Stimulated activated naive CD8-positive, alpha-beta T cell treated with anti-CD3 and anti-CD28 coated beads, Interleukin-15, Interleukin-2, amounts not matched to agents 100 U/mL and 50 U/mL, for 24 hours (primary cell): ENCODE results near the gene RNF38.
A peak's percentile ranks its signal among the peaks of the same experiment; 100 is the strongest.
"Not testable (repeated sequence)": the region's sequence is repeated elsewhere in the genome, so short reads cannot be mapped to it uniquely, and the experiment has no call there.

Experiments used
- ATAC-seq: fragments of 150-1000 bp; cut with Tn5 transposase; one replicate; pipeline ENCODE4 v1.10.0; 2021
- DNase-seq: peaks from one replicate; pipeline ENCODE4 v3.0.0; 2021

The RNF38 gene

DNA sequence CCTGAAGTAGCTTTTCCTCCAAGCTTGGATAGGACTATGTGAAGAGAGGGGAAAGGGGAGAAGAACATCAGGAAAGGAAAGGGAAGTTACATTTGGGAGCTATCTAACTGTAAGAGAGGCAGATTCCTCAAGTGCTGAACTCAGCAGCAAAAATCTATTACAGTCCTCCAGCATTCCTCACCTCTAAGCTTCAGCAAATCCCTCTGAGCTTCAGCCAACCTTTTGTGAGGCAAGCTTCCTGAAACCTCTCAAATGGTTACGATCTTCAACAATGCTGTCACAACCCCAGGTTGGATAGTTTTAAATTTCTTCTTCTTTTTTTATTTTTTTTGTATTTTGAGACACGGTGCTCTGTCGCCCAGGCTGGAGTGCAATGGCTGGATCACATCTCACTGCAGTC, 2.5 kb upstream of the RNF38 start:
- no peak for DNase-seq
- ATAC-seq: no peak

DNA sequence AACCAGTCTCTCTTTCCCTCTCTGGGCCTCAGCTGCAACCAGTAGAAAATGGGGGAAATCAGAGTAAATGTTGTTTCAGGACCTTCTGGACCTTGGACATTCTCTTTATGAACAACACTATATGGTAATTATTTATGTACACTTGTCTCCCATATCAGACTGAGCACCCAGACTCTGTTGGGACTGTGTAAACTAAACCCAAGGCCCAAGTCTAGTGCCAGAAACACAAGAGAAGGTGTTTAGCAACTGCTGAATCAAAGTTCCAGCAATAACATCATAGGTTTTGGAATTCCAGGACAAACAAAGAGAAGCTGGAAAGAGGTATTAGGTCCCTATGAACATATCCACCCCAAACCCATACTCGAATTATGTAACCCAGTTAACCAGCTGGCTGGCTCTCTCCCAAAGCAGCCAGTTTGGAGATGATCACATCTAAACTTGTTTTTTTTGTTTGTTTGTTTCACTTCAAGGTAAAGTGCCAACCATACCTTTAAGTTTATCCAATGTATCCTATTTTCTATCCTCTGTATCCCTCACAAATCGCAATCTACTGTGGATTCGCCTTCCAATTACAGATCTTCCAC, 1.9 kb upstream of the RNF38 start:
- DNase-seq (no peak), ATAC-seq (no peak)

DNA sequence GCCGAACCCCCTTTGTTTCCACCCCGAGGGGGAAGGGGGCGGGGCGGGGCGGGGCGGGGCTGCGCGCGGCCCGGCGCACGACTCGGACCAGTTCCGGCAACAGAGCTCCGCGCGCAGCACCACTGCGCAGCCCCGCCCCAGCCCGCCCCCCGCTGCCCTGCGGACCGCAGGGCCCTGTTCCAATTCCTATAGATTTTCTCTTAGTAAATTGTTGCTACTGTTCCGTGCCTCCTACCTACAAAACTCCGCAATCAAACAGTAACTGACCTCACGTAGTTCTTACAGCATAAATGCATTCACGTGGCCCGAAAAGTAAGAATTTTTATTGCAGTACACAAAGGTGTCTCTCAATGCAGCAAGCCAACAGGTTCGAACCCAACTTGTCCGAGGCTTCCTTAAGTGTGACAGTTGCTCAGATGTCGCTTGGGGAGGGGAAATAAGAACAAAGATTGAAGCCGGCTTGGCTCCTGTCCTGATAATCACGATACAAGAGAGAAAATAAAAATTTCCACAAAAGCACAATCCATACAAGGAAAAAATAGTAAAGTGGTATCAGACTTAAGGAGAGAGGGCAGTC, 1.2 kb upstream of the RNF38 start:
- DNase-seq: no peak
- ATAC-seq: peak; percentile 75

DNA sequence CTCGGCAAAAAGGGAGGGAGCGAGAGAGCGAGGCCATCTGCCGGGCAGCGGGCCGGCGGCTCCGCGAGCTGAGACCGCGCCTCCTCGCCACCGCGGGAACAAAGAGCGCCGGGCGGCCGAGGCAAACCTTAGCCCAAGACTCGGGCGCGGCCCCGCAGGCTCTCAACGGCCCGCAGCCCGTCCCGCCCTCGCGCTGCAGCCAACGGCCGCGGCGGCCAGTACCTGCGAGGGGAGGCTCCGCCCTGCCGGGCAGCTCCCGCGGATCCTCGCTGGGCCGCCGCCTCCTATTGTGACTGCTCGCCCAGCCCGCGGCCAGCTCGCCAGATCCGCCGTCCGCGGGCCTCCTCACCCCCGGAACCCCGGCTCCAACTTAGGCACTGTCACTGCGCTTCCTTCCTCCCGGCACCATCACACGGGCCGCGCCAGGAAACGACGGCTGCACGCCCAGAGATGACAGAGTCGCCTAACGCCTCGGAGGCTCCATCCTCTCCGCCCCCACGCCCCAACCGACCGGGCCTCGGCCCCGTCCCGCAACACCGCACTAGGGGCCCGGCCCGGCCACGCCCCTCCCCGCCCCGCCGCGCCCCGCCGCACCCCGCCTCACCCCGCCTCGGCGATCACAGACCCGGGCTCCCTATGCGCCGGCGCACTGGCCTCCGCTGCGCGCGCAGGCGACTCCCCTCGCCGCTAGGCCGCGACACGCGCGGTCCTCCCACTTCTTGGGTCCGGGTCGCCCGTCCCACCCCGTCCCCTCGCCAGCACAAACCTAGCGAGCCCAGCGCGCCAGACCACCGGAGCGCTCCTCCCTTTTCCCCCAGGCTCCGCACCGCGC, 479 bp upstream of the RNF38 start:
- peak; percentile 95 for DNase-seq
- ATAC-seq: peak; percentile 82

GRCh38 chr9:36398745-36399144, 1.3 kb downstream of the RNF38 start:
- ATAC-seq (no peak), DNase-seq (no peak)

- no peak for DNase-seq
- ATAC-seq: no peak
Observed at GRCh38 chr9:36396985-36397384, 3.1 kb downstream of the RNF38 start.

DNA sequence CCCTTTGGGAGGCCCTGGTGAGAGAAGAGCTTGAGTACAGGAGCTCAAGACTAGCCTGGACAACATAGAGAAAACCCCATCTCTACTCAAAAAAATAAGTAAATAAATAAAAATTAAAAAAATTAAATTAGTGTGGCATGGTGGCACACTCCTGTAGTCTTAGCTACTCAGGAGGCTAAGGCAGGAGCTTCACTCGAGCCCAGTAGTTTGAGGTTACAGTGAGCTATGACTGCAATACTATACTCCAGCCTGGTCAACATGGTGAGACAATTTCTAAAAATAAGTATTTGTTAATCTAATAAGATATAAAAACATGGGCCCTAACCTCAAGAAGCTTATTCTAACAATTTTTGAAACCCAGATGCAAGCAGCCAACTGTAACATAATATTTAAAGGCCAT, 7.6 kb downstream of the RNF38 start:
- DNase-seq (no peak), ATAC-seq (no peak)

GRCh38 chr9:36389590-36389989, 10.5 kb downstream of the RNF38 start:
- ATAC-seq (no peak), DNase-seq (no peak)

DNA sequence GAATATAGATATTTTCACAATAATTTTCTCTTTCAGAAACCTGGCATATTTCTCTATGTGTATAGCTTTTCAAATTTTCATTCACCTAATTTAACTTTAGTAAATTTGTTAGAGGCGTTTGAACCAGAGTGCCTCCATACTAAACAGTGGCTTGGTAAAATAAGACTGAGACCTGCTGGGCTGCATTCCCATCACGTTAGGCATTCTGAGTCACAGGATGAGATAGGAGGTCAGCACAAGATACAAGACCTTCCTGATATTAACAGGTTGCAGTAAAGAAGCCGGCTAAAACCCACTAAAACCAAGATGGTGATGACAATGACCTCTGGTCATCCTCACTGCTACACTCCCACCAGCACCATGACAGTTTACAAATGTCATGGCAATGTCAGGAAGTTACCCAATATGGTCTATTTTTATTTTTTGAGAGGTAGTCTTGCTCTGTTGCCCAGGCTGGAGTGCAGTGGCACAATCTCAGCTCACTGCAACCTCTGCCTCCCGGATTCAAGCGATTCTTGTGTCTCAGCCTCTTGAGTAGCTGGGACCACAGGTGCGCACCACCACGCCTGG, 13.6 kb downstream of the RNF38 start:
- DNase-seq, ATAC-seq: not testable (repeated sequence)

GRCh38 chr9:36382484-36382883, 17.6 kb downstream of the RNF38 start:
- ATAC-seq: no peak
- no peak for DNase-seq

- ATAC-seq (no peak), DNase-seq (no peak)
Observed at GRCh38 chr9:36364577-36364976, 35.5 kb downstream of the RNF38 start.

GRCh38 chr9:36363448-36363847, 36.6 kb downstream of the RNF38 start:
- ATAC-seq: no peak
- no peak for DNase-seq

DNA sequence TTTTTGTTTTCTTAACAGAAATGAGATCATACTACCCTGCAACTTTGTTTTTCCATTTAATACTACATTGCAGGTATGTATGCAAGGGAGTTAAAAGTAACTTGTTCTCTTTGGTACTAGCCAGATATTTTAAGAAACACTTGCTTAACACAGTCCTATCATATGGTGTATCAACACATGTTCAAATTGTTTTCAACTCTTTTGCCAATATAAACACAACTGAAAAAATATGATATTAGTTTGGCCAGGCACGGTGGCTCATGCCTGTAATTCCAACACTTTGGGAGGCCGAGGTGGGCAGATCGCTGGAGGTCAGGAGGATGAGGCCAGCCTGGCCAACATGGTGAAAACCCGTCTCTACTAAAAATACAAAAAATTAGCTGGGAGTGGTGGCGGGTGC, 41.6 kb downstream of the RNF38 start:
- ATAC-seq: no peak

DNA sequence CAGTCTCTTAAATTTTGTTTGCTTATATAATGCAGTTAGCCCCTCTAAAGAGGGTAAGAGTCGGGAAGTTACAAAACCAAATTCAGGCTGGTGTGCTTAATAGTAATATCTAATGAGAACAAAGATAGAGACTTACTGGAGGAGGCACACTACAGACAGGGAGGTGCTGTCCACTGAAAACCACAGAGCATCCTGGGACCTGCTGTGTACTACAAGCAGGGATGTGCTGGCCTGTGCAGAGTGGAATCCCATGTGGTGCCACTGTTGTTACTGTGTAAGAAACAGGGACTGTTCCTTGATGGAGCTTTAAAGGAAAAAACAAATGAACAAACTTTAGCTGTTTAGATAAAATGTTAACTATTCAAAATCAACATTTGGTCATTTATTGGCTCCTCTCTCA, 42.4 kb downstream of the RNF38 start:
- ATAC-seq (no peak), DNase-seq (no peak)

More for the DNA sequence above, 41.6 kb downstream of the RNF38 start:
- no peak for DNase-seq

- ATAC-seq (no peak), DNase-seq (no peak)
Observed at GRCh38 chr9:36346569-36346968, 53.5 kb downstream of the RNF38 start.

DNA sequence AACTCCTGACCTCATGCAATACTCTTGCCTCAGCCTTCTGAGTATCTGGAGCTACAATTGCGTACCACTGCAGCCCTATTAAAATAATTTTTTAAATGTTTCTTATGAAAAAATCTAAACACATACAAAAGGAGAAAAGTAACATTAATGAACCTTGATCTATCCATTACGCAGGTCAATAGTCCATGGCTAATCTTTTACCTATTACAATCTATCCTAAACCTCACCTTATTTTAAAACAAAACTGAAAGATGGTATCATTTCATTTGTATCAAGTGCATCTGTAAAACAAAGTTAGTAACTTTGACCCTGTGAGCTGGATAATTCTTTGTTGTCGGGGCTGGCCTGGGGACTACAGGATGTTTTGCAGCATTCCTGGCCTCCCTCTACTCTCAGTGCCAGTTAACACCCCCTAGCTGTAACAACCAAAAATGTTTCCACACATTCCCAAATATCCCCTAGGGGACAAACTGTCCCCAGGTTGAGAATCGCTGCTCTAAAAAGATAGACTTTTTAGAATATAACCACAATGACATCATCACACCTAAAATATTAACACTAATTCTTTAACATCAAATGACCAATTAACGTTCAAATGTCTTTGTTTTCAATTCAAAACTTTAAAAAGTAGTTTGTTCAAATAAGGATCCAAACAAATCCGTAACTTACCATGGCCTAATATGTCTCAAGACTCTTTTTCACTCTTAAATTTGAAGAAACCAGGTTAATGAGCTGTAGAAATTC, 54.8 kb downstream of the RNF38 start:
- DNase-seq: no peak
- ATAC-seq: no peak

- DNase-seq: no peak
- ATAC-seq: peak; percentile 91
Observed at GRCh38 chr9:36341936-36342577, 58.0 kb downstream of the RNF38 start.

GRCh38 chr9:36337865-36338264, 62.2 kb downstream of the RNF38 start:
- no peak for ATAC-seq
- DNase-seq: no peak

GRCh38 chr9:36337002-36337401, 63.1 kb downstream of the RNF38 start:
- ATAC-seq (no peak), DNase-seq (no peak)

GRCh38 chr9:36336131-36336907, 63.8 kb downstream of the RNF38 start:
- DNase-seq (no peak), ATAC-seq (no peak)

GRCh38 chr9:36332006-36332405, 68.1 kb downstream of the RNF38 start:
- DNase-seq (no peak), ATAC-seq (no peak)
